GM20431 (cell line): ENCODE results near the gene ZNF559.
"Not testable (repeated sequence)": the region's sequence is repeated elsewhere in the genome, so short reads cannot be mapped to it uniquely, and the experiment has no call there.

Experiments used
- in situ Hi-C: fragments of 300-500 bp; cut with MseI, MboI; formaldehyde crosslinking; loops from one replicate; pipeline ENCODE4 v1.15.0; 2020; ENCODE audit warnings: low sequenced_read_pairs; ENCODE audit not compliant: unreplicated experiment

The ZNF559 gene

DNA sequence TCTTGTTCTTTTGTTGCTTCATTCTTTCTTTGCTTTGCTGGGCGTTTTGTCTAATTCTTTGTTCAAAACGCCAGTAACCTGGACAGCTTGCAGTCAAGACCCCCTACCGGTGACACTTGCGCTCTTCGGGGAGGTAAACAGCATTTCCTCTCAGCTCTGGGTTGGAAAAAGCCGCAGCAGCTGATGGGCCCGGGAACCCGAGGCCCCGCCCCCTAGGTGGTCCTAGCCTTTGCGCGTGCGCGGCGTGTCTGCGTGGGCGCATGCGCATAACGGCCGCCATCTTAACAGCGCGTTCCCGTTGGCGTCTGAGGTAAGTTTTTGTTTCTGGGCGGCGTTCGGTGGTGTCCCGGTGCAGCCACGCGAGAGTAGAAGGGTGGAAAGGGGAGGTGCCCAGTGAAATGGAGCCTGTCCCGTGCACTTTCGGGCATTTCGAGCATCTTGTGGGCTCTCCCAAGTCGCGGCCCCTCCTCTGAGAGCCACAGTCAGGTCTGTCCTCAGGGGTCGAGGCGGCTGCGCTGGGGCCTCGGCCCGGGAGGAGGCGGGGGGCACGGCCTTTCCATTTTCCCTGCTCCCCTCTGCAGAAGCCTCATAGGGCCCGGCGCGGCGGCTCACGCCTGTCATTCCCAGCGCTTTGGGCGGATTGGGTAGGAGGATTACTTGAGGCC is at the start of gene ZNF559:
ZNF559 (plus strand) TSS at position 261 of the 665 bp plus-strand sequence. CDS start 14,371 bp downstream, outside the sequence.
- in situ Hi-C loops = loop anchor here (25.0 kb wide), 1 partner anchor 463 kb away; no protein-coding TSS in a partner anchor

- in situ Hi-C loops = not testable (repeated sequence)
Observed at GRCh38 chr19:9283485-9283884, 40.5 kb upstream of the ZNF559 start.

DNA sequence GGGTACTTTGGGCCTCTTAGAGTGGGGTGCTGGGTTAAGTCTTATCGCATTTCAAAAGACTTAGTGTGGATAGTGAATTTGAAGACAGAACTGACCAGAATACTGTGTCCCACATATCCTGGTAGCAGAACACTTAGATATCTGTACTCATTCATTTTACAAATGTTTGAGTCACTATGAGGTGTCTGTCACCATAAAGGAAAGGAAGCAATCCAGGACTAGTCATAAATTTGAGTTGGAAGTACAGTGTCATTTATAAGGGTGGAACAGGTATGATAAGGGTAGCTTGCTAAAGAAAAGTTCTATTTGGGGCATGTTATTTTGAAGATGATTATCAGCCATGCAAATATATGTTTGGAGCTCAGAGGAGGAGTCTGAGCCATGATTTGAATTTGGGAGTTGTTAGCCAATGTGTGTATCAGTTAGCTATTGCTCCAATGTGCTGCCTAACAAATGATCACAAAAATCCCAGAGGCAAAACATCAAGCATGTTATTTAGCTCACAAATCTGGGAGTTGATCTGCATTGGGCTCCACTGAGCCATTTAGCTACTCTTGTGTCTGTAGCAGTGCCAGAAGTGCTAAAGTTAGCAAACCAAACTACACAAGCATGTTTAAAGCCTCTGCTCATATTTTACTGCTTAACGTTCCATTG is 34.6 kb upstream of the ZNF559 start:
- in situ Hi-C loops = no loop called here

DNA sequence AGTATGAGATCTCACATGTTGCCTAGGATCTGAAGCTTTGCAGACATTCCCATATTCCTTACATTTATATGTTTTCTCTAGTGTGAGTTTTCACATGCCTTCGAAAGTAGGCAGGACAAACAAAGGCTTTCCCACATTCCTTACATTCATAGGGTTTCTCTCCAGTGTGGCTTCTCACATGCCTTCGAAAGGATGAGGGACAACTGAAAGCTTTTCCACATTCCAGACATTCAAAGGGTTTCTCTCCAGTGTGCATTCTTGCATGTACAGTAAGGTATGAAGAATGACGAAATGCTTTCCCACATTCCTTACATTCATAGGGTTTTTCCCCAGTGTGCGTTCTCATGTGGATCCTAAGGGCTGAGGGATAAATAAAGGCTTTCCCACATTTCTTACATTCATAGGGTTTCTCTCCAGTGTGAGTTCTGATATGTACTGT is 28.5 kb upstream of the ZNF559 start:
- in situ Hi-C loops = no loop called here

GRCh38 chr19:9296336-9296735 is 27.6 kb upstream of the ZNF559 start:
- in situ Hi-C loops = no loop called here

DNA sequence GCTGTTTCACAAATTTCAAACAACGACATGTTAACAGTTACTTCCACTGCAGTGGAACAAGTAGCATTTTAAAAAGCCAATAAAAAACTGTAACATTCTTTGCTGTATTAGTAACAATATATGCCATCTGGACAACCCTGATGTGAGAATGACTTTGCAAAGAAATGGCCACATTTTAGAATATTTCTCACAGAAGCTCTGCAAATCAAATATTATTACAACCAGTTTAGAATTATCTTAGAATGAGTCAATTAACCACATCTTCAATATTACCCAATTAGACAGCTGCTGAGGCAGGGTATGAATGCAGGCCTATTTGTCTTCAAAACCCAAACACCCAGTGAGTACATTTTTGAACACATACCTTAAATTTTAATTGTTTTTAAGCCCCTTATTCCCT is 17.5 kb upstream of the ZNF559 start:
- in situ Hi-C loops = loop anchor here (25.0 kb wide), 1 partner anchor 481 kb away; no protein-coding TSS in a partner anchor

DNA sequence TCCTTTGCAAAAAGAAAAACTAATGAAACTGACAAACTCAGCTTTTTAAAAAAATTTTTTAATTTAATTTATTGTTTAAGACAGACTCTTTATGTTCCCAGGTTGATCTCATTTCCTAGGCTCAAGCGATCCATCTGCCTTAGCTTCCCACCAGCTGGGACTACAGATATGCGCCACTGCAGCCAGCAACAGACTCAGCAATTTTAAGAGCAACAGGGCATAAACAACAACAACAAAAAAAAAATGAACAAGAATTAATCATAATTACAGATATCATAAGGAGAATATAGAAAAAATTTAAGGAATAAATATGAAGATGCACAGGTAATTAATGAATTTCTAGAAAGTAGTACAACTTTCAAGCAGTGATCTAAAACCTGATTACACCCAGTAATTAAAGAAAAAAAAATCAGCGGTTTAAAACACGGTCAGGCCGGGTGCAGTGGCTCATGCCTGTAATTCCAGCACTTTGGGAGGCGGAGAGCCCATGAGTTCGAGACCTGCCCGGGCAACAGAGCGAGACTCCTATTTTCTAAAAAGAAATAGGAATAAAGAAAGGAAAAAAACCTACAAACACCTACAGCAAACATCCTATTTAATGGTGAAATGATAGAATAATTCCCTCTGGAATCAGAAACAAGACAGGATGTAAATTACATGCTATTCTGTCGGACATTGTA is 15.7 kb upstream of the ZNF559 start:
- in situ Hi-C loops = loop anchor here (25.0 kb wide), 1 partner anchor 479 kb away; no protein-coding TSS in a partner anchor

DNA sequence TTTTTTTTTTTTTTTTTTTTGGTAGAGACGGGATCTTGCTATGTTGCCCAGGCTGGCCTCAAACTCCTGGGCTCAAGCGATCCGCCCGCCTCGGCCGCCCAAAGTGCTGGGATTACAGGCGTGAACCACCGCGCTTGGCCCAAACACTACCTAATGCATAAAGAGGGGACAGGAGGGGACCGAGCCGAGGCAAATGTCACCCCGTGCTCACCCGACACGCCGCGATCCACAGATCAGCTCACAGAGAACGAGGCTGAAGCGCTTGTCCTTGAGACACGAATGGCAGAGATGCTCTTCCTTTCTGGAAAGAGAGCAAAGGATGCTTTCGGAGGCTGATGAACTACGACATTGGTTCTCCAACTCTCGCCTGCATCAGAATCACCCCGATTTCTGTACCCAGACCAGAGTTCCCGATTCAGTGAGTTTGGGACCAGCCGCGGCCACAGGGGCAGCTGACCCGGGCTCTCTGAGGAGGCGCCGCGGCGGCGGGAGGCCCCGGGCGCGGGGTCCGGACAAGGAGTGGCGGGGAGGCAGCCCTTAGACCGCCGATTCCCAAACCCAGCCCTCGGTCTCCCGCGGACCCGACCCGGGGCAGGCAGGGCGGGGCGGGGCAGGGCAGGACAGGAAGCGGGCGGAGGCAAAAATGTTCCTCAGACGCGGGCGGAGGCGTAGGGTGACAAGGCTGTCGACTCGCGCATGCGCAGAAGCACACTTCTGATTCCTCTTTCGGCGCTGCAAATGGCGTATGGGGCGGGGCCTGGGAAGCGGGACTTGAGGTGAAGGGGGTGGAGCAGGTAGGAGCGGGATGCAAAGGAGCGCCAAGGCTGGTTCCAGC is 14.6 kb upstream of the ZNF559 start, which contains the start of gene ZNF699:
ZNF699 (minus strand) TSS at position 700 of the 835 bp plus-strand sequence. CDS start 4,719 bp downstream, outside the sequence.
- in situ Hi-C loops = loop anchor here (25.0 kb wide), 1 partner anchor 478 kb away; no protein-coding TSS in a partner anchor

- in situ Hi-C loops = loop anchor here (25.0 kb wide), 1 partner anchor 477 kb away; no protein-coding TSS in a partner anchor
Observed at GRCh38 chr19:9309974-9310446, 14.0 kb upstream of the ZNF559 start.

DNA sequence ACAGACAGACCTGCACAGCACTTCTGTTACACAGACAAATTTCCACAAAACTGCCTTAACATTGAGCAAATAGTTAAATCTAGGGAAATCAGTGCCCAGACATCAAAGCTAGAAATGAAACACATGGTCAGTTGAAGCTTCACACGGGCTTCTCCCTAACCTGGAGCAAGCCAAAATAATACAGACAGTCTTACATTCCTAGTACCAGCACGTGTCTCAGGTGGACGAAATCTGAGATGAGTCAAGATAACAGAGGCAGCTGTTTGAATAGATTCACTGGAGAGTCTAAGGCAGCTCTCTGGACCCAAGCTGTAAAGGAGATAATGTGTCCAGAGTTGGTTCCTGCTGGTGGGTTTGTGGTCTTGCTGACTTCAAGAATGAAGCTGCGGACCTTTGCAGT is 10.2 kb upstream of the ZNF559 start:
- in situ Hi-C loops = loop anchor here (25.0 kb wide), 1 partner anchor 474 kb away; no protein-coding TSS in a partner anchor

DNA sequence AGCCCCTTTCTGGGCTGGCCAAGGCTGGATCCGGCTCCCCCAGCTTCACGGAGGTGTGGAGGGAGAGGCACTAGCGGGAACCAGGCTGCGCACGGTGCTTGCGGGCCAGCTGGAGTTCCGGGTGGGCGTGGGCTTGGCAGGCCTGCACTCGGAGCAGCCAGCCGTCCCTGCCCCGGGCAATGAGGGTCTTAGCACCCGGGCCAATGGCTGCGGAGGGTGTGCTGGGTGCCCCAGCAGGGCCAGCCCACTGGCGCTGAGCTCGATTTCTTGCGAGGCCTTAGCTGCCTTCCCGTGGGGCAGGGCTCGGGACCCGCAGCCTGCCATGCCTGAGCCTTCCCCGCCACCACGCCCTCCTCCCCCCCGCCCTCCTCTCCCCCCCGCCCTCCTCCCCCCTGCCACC is 2.6 kb upstream of the ZNF559 start:
- in situ Hi-C loops = loop anchor here (25.0 kb wide), 1 partner anchor 466 kb away; no protein-coding TSS in a partner anchor

DNA sequence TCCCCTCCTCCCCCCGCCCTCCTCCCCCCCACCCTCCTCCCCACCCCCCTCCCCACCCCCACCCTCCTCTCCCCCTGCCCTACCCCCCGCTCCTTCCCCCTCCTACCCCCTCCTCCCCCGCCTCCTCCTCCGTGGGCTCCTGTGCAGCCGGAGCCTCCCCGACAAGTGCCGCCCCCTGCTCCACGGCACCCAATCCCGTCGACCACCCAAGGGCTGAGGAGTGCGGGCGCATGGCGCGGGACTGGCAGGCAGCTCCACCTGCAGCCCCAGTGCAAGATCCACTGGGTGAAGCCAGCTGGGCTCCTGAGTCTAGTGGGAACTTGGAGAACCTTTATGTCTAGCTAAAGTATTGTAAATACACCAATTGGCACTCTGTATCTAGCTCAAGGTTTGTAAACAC is 2.2 kb upstream of the ZNF559 start:
- in situ Hi-C loops = loop anchor here (25.0 kb wide), 1 partner anchor 466 kb away; no protein-coding TSS in a partner anchor

GRCh38 chr19:9322201-9322600 is 1.8 kb upstream of the ZNF559 start:
- in situ Hi-C loops = loop anchor here (25.0 kb wide), 1 partner anchor 465 kb away; no protein-coding TSS in a partner anchor

DNA sequence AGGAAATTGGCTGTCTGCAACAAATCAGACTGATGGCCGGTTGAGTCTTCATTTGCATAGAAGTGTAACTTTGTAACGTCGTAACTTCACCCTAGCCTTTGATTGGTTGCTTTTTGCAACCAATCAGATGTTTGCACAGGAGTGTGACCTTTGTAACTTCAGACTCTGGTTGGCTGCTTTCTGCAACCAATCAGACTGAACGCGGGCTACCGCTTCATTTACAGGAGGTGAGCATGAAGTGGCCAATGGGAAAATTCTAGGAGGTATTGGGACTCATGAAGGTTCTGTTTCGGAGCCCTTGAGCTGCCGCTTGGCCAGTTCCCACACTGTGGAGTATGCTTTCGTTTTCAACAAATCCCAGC is 441 bp upstream of the ZNF559 start:
- in situ Hi-C loops = loop anchor here (25.0 kb wide), 1 partner anchor 464 kb away; no protein-coding TSS in a partner anchor

- in situ Hi-C loops = loop anchor here (25.0 kb wide), 1 partner anchor 463 kb away; no protein-coding TSS in a partner anchor
Observed at GRCh38 chr19:9324584-9324962, 594 bp downstream of the ZNF559 start.

- in situ Hi-C loops = no loop called here
Observed at GRCh38 chr19:9329999-9330398, 6.0 kb downstream of the ZNF559 start.

DNA sequence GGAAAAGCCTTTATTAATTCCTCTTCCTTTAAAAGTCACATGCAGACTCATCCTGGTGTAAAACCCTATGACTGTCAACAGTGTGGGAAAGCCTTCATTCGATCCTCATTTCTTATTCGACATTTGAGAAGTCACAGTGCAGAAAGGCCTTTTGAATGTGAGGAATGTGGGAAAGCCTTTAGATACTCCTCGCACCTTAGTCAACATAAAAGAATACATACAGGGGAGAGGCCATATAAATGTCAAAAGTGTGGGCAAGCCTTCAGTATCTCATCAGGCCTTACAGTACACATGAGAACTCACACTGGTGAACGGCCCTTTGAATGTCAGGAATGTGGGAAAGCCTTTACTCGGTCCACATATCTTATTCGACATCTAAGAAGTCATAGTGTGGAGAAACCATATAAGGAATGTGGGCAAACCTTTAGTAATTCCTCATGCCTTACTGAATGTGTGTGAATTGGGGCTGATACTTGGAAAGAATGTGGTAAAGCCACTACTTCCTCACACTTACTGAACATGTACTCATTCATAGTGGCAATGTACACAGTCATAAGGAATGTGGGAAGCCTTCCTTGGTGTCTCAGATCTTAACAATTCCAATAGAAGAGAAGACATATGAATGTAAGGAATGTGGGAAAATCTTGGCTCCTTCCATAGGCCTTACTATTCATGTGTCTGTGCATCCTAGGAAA is 18.8 kb downstream of the ZNF559 start:
- in situ Hi-C loops = no loop called here

GRCh38 chr19:9345005-9345404 is 21.0 kb downstream of the ZNF559 start:
- in situ Hi-C loops = no loop called here

DNA sequence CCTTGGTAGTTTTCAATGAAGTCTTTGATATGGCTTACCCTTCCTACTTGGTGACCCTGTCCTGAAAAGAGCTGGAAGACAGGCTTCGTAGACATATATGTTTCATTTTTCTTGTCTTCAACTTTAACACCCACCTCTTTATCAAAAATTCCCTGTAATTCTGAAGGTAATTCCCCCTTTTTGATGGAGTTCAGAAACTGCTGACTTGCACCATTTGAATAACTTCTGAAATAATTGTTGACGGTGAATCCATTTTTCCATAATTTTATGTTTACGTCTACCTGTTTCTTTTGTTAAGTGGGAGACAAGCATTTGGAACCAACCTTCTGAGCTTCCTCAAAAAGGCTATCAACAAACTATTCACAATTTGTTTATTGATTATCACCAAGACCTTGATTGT is 24.3 kb downstream of the ZNF559 start:
- in situ Hi-C loops = no loop called here
